Trophoblast cell (in vitro differentiated cells and primary cell): Measurements from ENCODE around the gene A3GALT2.

Experiments used
- DNase-seq, 2 donors: peaks; one replicate each; pipeline ENCODE4 v3.0.0-alpha.2; 2016
- H2AFZ ChIP-seq: 2 replicates; pipeline ENCODE4 v1.6.1; 2013; ENCODE audit warnings: low read length, moderate library complexity, mild to moderate bottlenecking; ENCODE audit not compliant: insufficient read depth, poor library complexity
- H2AK5ac ChIP-seq: 2 replicates; pipeline ENCODE4 v1.6.1; 2013; ENCODE audit warnings: mild to moderate bottlenecking, low read length
- H2BK120ac ChIP-seq: 2 replicates; pipeline ENCODE4 v1.6.1; 2013; ENCODE audit warnings: low read length, mild to moderate bottlenecking, moderate library complexity; ENCODE audit not compliant: insufficient read depth, poor library complexity
- H2BK12ac ChIP-seq: 2 replicates; pipeline ENCODE4 v1.6.1; 2013; ENCODE audit warnings: mild to moderate bottlenecking, low read length, moderate library complexity
- H2BK5ac ChIP-seq: 2 replicates; pipeline ENCODE4 v1.6.1; 2013; ENCODE audit warnings: low read length, low read depth, moderate library complexity, mild to moderate bottlenecking; ENCODE audit not compliant: poor library complexity
- H3K14ac ChIP-seq: 2 replicates; pipeline ENCODE4 v1.6.1; 2013; ENCODE audit warnings: mild to moderate bottlenecking, low read length
- H3K18ac ChIP-seq: 2 replicates; pipeline ENCODE4 v1.6.1; 2013; ENCODE audit warnings: mild to moderate bottlenecking, low read length
- H3K23ac ChIP-seq: 2 replicates; pipeline ENCODE4 v1.6.1; 2013; ENCODE audit warnings: low read length
- H3K27ac ChIP-seq: 2 replicates; pipeline ENCODE4 v1.5.1; 2013; ENCODE audit warnings: low read depth, mild to moderate bottlenecking, inconsistent platforms, low read length, moderate library complexity
- H3K27me3 ChIP-seq: 2 replicates; pipeline ENCODE4 v1.6.1; 2013; ENCODE audit warnings: inconsistent platforms, mild to moderate bottlenecking, low read length, moderate library complexity; ENCODE audit not compliant: insufficient read depth
- H3K36me3 ChIP-seq, 2 experiments: 1 replicate in 1 of 2; 2 replicates in 1 of 2; pipeline ENCODE4 v1.6.1; 2013; ENCODE audit warnings: low read length in 2 of 2, mild to moderate bottlenecking in 2 of 2, moderate library complexity in 1 of 2; ENCODE audit not compliant: insufficient read depth in 2 of 2, control insufficient read depth in 1 of 2
- H3K4ac ChIP-seq: 2 replicates; pipeline ENCODE4 v1.6.1; 2013; ENCODE audit warnings: low read depth, mild to moderate bottlenecking, low read length, moderate library complexity
- H3K4me1 ChIP-seq, 2 experiments: 1 replicate in 1 of 2; 2 replicates in 1 of 2; pipeline ENCODE4 v1.6.1; 2013; ENCODE audit warnings: low read length in 2 of 2, mild to moderate bottlenecking in 2 of 2, moderate library complexity in 1 of 2; ENCODE audit not compliant: insufficient read depth in 2 of 2, control insufficient read depth in 1 of 2
- H3K4me2 ChIP-seq: 2 replicates; pipeline ENCODE4 v1.6.1; 2013; ENCODE audit warnings: inconsistent platforms, mild to moderate bottlenecking, low read length, moderate library complexity
- H3K4me3 ChIP-seq: 2 replicates; pipeline ENCODE4 v1.5.1; 2013; ENCODE audit warnings: mild to moderate bottlenecking, low read depth, low read length, inconsistent platforms
- H3K79me1 ChIP-seq: one replicate; pipeline ENCODE4 v1.6.1; 2013; ENCODE audit warnings: low read length
- H3K79me2 ChIP-seq: 2 replicates; pipeline ENCODE4 v1.6.1; 2013; ENCODE audit warnings: low read length, mild to moderate bottlenecking; ENCODE audit not compliant: control insufficient read depth, insufficient read depth, poor library complexity
- H3K9ac ChIP-seq: 2 replicates; pipeline ENCODE4 v1.6.1; 2013; ENCODE audit warnings: mild to moderate bottlenecking, low read length
- H3K9me3 ChIP-seq: 2 replicates; pipeline ENCODE4 v1.6.1; 2013; ENCODE audit warnings: low read depth, mild to moderate bottlenecking, control low read depth, inconsistent platforms, low read length; ENCODE audit not compliant: insufficient read depth
- H4K12ac ChIP-seq: 2 replicates; pipeline ENCODE4 v1.6.1; 2013; ENCODE audit warnings: low read depth, mild to moderate bottlenecking, low read length, moderate library complexity
- H4K8ac ChIP-seq: 2 replicates; pipeline ENCODE4 v1.6.1; 2013; ENCODE audit warnings: low read depth, mild to moderate bottlenecking, low read length, moderate library complexity
- H4K91ac ChIP-seq: one replicate; pipeline ENCODE4 v1.6.1; 2013; ENCODE audit warnings: low read depth, mild to moderate bottlenecking, low read length, moderate library complexity
- WGBS: extraction: QIAGEN DNeasy Blood & Tissue Kit; methylation state at CpG from one replicate; pipeline ENCODE4 v1.1.7; 2013; ENCODE audit warnings: missing lambda C conversion rate; ENCODE audit not compliant: insufficient read length, insufficient coverage; ENCODE audit errors: extremely low coverage; 5-methylcytosine and 5-hydroxymethylcytosine counted together

The A3GALT2 gene

GRCh38 chr1:33301273-33301984 is 19.5 kb downstream of the A3GALT2 start:
- Histone ChIP-seq H3K79me1 (peaks cover 2% of the 10 kb centered on the region), H2BK12ac (no peak overlapping the region), H3K4me3 (no peak overlapping the region), H3K27me3 (no peaks in the 10 kb centered on the region), H3K9ac (no peak overlapping the region), H2BK120ac (no peak overlapping the region), H3K18ac (no peak overlapping the region), H4K91ac (no peak overlapping the region), H2AK5ac (no peak overlapping the region), H3K9me3 (no peaks in the 10 kb centered on the region), H3K4me2 (no peak overlapping the region), H3K4me1 (peaks cover 0 to 7% of the 10 kb centered on the region in 2 experiments), H3K23ac (no peak overlapping the region), H3K36me3 (peaks cover 25 to 26% of the 10 kb centered on the region in 2 experiments), H3K4ac (no peak overlapping the region), H3K79me2 (no peaks in the 10 kb centered on the region), H3K14ac (no peak overlapping the region), H2AFZ (no peak overlapping the region), H4K12ac (no peak overlapping the region), H3K27ac (no peak overlapping the region), H4K8ac (no peak overlapping the region), H2BK5ac (no peak overlapping the region)
- peak; percentile 22 to 35 for DNase-seq
- WGBS = no CpG with 5 or more reads among the region's 4 CpGs

- H3K27me3 ChIP-seq = no peaks in the 10 kb centered on the region
- DNase-seq = no peak
- no peak overlapping the region for H3K9ac ChIP-seq
- no peak overlapping the region for H3K23ac ChIP-seq
- H2AFZ ChIP-seq = no peak overlapping the region
- no peaks in the 10 kb centered on the region for H3K79me1 ChIP-seq
- H2BK5ac ChIP-seq = no peak overlapping the region
- no peak overlapping the region for H4K12ac ChIP-seq
- no peak overlapping the region for H2BK120ac ChIP-seq
- no peak overlapping the region for H3K14ac ChIP-seq
- H3K4me3 ChIP-seq = no peak overlapping the region
- no peak overlapping the region for H3K4ac ChIP-seq
- peaks cover 0 to 3% of the 10 kb centered on the region in 2 experiments for H3K4me1 ChIP-seq
- H4K91ac ChIP-seq = no peak overlapping the region
- H3K36me3 ChIP-seq = peaks cover 31 to 34% of the 10 kb centered on the region in 2 experiments
- H3K79me2 ChIP-seq = no peaks in the 10 kb centered on the region
- H2AK5ac ChIP-seq = no peak overlapping the region
- no peak overlapping the region for H2BK12ac ChIP-seq
- H3K9me3 ChIP-seq = no peaks in the 10 kb centered on the region
- H3K27ac ChIP-seq = no peak overlapping the region
- WGBS = no CpG with 5 or more reads among the region's 5 CpGs
- H3K18ac ChIP-seq = no peak overlapping the region
- H4K8ac ChIP-seq = no peak overlapping the region
- H3K4me2 ChIP-seq = no peak overlapping the region
Measured at GRCh38 chr1:33300673-33301072, 20.2 kb downstream of the A3GALT2 start.

DNA sequence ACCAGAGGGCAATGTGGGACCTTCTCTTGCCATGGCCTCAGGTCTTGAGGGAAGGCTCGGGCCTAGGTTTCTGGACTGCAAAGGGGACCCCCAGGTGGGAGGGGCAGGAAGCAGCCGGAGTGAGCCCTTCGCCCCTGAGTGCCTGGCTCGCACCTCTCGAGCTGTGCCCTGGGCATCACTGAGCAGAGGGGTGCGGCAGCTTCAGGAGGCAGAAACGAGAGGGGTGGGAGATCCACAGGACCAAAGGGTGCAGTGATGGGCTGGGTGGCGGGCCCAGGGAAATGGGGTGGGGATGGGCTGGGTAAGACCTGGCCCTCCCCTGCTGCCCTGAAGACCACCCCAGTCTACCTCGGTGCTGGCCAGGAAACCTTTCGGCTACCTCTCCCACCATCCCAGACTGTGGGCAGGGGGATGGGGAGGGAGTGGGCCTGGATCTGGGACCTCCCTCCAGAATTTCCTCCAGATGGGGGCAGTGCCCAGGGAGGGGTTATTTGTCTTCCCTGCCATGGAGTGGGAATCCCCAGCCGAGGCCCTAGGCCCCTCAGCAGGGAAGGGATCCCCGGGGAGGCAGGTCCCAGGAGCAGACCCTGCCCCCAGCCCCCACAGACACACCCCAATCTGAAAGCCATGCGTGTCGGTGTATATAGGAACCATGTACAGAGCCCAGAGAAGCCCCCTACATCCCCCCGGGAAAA is 21.3 kb downstream of the A3GALT2 start:
- Histone ChIP-seq H3K14ac (no peak overlapping the region), H3K4me1 (peaks cover 0 to 3% of the 10 kb centered on the region in 2 experiments), H4K91ac (no peak overlapping the region), H3K4me3 (no peak overlapping the region), H4K12ac (no peak overlapping the region), H2AFZ (no peak overlapping the region), H4K8ac (no peak overlapping the region), H3K9me3 (no peaks in the 10 kb centered on the region), H3K27me3 (no peaks in the 10 kb centered on the region), H3K9ac (no peak overlapping the region), H3K4me2 (no peak overlapping the region), H2BK120ac (no peak overlapping the region), H3K79me1 (no peaks in the 10 kb centered on the region), H3K18ac (no peak overlapping the region), H2BK5ac (no peak overlapping the region), H3K23ac (no peak overlapping the region), H3K79me2 (no peaks in the 10 kb centered on the region), H2AK5ac (no peak overlapping the region), H3K4ac (no peak overlapping the region), H3K27ac (no peak overlapping the region), H2BK12ac (no peak overlapping the region), H3K36me3 (peaks cover 38 to 43% of the 10 kb centered on the region in 2 experiments)
- no CpG with 5 or more reads among the region's 15 CpGs for WGBS
- no peak for DNase-seq

GRCh38 chr1:33298623-33299277 is 22.1 kb downstream of the A3GALT2 start:
- no peak overlapping the region for H2BK12ac ChIP-seq
- DNase-seq = peak; percentile 28 to 83
- WGBS = no CpG with 5 or more reads among the region's 18 CpGs
- no peak overlapping the region for H3K4me2 ChIP-seq
- no peak overlapping the region for H3K14ac ChIP-seq
- no peak overlapping the region for H2AK5ac ChIP-seq
- no peak overlapping the region for H2AFZ ChIP-seq
- H3K23ac ChIP-seq = no peak overlapping the region
- H3K4me1 ChIP-seq = peaks cover 0 to 3% of the 10 kb centered on the region in 2 experiments
- no peaks in the 10 kb centered on the region for H3K79me1 ChIP-seq
- H2BK120ac ChIP-seq = no peak overlapping the region
- H3K27ac ChIP-seq = no peak overlapping the region
- no peak overlapping the region for H2BK5ac ChIP-seq
- H3K27me3 ChIP-seq = no peaks in the 10 kb centered on the region
- no peak overlapping the region for H3K4ac ChIP-seq
- H3K9ac ChIP-seq = no peak overlapping the region
- no peak overlapping the region for H3K18ac ChIP-seq
- peaks cover 41 to 49% of the 10 kb centered on the region in 2 experiments for H3K36me3 ChIP-seq
- H3K9me3 ChIP-seq = no peaks in the 10 kb centered on the region
- H3K79me2 ChIP-seq = no peaks in the 10 kb centered on the region
- H4K8ac ChIP-seq = no peak overlapping the region
- H4K91ac ChIP-seq = no peak overlapping the region
- peak overlapping the region; percentile 14 for H4K12ac ChIP-seq
- H3K4me3 ChIP-seq = no peak overlapping the region
